ENCODE data around the gene TP53I13.
"Not testable (repeated sequence)": the region's sequence is repeated elsewhere in the genome, so short reads cannot be mapped to it uniquely, and the experiment has no call there.

The TP53I13 gene

GRCh38 chr17:29568331-29569244, at the start of gene TP53I13:
TP53I13 (plus strand) TSS chr17:29568701; CDS start chr17:29568759, 58 bp downstream.
- no peak for DNase-seq (ENCODE audit: low read depth)

GRCh38 chr17:29524692-29525091, 43.8 kb upstream of the TP53I13 start:
- no peak for DNase-seq (ENCODE audit: low read depth)

- DNase-seq (ENCODE audit: low read depth): no peak
Measured at GRCh38 chr17:29526322-29526721, 42.2 kb upstream of the TP53I13 start.

DNA sequence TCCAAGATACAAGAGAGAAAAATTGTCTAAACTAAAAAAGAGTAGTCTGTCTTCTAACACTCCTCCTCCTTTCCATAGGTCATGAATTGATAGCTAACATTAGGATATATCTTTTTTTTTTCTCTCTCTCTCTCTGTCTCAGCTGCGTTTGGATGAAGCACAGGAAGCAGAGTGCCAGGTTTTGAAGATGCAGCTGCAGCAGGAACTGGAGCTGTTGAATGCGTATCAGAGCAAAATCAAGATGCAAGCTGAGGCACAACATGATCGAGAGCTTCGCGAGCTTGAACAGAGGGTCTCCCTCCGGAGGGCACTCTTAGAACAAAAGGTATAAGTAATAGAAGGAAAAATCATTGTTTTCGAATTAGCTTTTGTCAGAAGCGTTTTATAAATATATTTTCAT, 34.5 kb upstream of the TP53I13 start:
- no peak for DNase-seq (ENCODE audit: low read depth)

DNA sequence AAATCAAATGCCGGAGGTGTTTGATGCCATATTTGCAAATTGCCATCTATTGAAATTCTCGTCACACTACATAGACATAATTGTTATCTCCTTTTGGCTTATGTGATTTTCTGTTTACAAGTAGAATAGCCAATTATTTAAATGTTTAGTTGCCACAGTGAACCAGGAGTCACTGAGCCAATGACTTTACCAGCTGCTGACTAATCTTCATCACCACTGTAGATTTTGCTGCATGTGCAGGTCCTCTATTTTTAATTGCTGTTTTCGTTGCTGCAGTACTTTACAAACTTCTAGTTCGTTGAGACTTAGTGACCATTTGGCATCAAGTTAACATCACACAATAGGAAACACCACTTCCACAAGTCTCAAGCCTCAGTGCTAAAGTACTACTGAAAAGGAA, 24.4 kb upstream of the TP53I13 start:
- no peak for DNase-seq (ENCODE audit: low read depth)

- DNase-seq (ENCODE audit: low read depth): no peak
Measured at GRCh38 chr17:29546085-29546484, 22.4 kb upstream of the TP53I13 start.

GRCh38 chr17:29546830-29547229, 21.7 kb upstream of the TP53I13 start:
- DNase-seq (ENCODE audit: low read depth): no peak

GRCh38 chr17:29549177-29549923, 19.2 kb upstream of the TP53I13 start:
- no peak for DNase-seq (ENCODE audit: low read depth)

DNA sequence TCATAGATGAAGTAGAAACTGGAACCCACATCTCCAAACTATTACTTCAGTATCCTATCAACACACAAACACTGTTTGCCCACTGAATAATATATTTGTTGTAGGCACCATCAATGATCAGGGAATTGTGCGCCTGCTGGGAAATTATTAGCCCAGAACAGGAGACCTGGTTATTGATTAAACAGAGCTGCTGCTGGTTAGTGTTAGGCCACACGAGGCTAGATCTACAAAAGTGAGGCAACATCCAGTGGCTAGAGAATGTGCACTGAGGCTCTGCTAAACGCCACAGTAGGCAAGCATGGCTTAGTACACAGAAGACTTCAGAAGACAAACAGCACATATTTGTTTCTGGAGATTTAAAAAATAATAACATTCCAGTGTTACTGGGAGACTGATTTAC, 12.7 kb upstream of the TP53I13 start:
- DNase-seq (ENCODE audit: low read depth): no peak

- DNase-seq (ENCODE audit: low read depth): no peak
Measured at GRCh38 chr17:29557085-29557738, 11.3 kb upstream of the TP53I13 start.

DNA sequence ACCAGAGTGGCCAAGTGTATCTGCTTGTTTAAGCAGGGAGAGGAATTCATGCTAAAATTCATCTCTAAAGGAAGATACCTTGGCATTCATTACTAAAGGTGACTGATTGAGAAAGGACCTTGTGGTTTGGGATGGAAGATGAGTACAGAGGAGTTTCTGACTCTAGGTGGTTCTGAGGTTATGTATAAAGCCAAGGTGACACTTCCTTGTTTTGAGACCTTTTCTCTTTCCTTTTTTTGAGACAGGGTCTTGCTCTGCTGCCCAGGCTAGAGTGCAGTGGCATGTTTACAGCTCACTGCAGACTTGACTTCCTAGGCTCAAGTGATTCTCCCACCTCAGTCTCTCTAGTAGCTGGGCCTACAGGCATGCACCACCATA, 10.8 kb upstream of the TP53I13 start:
- no peak for DNase-seq (ENCODE audit: low read depth)

DNA sequence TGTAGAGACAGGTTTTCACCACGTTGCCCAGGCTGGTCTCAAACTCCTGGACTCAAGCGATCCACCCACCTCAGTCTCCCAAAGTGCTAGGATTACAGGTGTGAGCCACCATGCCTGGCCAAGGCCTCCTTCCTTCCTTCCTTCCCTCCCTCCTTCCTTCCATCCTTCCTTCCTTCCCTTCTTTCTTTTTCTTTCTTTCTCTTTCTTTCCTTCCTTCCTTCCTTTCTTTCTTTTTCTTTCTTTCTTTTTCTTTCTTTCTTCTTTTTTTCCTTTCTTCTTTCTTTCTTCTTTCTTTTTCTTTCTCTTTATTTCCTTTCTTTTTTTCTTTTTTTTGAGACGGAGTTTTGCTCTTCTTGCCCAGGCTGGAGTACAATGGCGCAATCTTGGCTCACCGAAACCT, 10.4 kb upstream of the TP53I13 start:
- not testable (repeated sequence) for DNase-seq (ENCODE audit: low read depth)

- no peak for DNase-seq (ENCODE audit: low read depth)
Measured at GRCh38 chr17:29559640-29560039, 8.9 kb upstream of the TP53I13 start.

- DNase-seq (ENCODE audit: low read depth): no peak
Measured at GRCh38 chr17:29560316-29560715, 8.2 kb upstream of the TP53I13 start.

DNA sequence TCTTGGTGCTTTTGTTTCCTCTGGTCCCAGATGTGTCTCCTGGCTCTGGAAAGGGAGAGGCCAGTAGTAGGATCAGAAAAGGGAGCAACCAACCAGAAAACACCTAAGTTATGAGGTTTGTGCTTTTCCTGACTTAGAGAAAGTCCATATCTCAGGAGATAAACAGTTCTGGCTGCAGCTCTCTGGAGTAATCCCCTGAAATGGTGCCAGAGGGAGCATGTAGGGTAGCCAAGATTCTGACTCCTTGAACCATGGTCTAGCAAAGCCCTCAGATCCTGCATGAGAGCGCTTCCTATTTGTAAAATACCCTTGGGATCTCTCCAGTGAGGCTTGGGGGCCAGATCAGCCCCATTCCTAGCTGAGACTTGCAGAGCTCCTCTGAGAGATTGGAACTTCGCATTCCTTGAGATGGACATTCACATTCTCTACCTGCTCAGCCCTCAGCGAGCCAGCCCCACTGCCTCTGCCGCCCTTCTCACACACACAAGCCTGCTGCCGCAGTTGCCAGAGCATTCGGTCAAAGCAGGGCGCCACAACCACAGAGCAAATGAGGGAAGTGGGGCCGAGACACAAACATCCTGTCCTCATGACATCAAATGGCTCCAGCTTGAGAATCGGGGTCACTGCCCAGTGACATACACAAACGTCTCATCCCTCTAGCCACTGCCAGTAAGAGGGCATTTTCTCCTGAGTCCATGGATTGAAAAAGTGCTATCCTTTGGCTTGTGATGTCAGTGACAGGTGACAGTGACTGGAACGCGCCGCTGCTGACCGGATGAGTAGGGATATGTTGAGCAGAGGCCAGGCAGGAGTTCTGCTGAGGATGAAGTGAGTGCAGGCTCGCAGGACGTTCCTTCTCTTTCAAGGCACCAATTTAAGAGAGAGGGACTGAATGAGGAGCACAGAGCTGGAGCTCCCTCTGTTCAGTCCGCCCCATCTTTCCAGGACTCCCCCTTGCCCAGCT, 6.7 kb upstream of the TP53I13 start:
- DNase-seq (ENCODE audit: low read depth): no peak

DNA sequence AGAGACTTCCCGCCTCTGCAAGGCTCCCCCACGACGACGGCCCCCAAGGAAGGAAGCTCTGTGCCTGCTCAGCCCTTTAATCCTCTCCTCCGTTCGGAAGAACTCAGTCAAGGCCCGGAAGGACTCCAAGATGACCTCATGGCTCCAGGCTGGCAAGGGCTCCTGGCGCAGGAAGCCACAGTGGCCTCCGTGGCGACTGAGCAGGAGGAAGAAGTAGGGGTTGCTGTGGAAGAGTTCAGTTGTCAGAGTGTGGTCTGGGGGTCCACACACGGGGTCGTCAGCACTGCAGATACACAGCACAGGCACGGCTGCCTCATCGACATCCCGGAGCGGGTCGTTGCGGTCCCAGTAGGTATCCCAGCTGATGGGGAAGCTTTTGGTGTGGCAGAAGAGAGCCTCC, 5.9 kb upstream of the TP53I13 start:
- no peak for DNase-seq (ENCODE audit: low read depth)

- DNase-seq (ENCODE audit: low read depth): no peak
Measured at GRCh38 chr17:29563816-29564215, 4.7 kb upstream of the TP53I13 start.

GRCh38 chr17:29565643-29566472, 2.6 kb upstream of the TP53I13 start:
- no peak for DNase-seq (ENCODE audit: low read depth)

DNA sequence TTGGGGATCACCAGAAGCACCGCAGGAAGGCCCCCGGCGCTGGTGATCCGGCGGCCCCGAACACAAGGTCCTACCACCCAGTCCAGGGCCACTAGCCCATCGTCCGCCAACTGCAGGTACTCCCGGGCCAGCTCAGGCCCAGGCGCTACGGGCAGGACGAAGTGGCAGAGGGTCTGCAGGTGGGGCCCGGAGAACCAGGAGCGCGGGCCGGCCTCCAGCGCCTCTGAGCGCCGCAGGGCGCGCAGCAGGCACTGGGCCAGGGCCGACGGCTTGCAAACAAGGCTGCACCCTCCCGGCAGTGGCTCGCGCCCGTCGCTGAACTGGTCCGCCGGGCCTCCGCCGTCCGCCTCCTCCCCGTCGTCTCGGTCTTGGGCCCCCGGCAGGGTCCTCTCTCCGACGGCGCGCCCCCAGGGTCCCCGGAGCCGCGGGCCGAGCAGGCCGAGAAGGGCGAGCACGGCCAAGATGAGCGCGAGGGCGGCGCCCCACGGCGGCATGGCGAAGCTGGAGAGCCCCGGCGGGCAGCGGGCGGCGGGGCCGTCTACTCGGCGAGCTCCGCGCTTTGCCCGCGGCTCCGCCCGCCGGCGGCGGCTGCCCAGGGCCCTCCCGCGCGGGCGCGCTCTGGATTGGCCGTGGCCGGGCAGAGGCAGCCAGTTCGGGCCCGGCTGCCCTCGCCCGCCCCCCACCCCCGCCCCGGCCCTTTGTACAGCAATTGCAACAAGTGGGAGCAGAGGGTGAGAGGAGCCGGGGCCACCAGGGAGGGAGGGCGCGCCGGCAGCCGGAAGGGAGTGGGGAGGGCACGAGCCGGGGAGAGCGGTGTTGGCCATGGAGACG, 1.8 kb upstream of the TP53I13 start, which contains the start of gene ABHD15:
TSS of gene ABHD15 (minus strand) at position 565 of the 831 bp plus-strand sequence. CDS start at position 494, 71 bp downstream.
- no peak for DNase-seq (ENCODE audit: low read depth)

DNA sequence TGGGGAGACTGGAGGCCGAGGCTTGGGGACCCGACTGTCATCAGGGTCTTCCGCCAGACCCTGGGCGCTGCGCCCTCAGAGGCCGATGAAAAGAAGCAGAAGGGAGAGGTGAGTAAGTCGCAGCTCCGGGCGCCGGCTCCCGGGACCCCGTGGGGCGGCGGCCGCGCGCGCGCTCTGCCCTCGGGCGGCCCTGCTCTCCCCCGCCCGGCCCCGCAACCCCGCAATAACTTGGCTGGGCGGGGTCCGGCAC, 1.3 kb upstream of the TP53I13 start:
- DNase-seq (ENCODE audit: low read depth): no peak
